HEK293 (cell line): Measurements from ENCODE around the gene ARHGAP35.
"Not testable (repeated sequence)": the region's sequence is repeated elsewhere in the genome, so short reads cannot be mapped to it uniquely, and the experiment has no call there.

Experiments used
- CTCF ChIA-PET: fragments of 350-600 bp; formaldehyde crosslinking; extraction: SDS; loops from one replicate; lab custom pipeline; 2021; ENCODE audit warnings: antibody characterized with exemption; lab: Yijun Ruan, JAX
- POLR2A ChIA-PET: fragments of 300-600 bp; formaldehyde crosslinking; extraction: SDS; loops from one replicate; lab custom pipeline; 2020; ENCODE audit warnings: antibody characterized with exemption, inconsistent platforms; lab: Yijun Ruan, JAX
- H3K27ac ChIP-seq: fragments of 200-500 bp; sonication (Bioruptor generic); 2 replicates; pipeline ENCODE4 v1.5.1; 2014; ENCODE audit warnings: low read depth, low read length, control low read depth, inconsistent platforms; ENCODE audit errors: extremely low read depth
- H3K36me3 ChIP-seq, 2 experiments: fragments of 200-500 bp in 1 of 2; sonication (Bioruptor generic) in 1 of 2; 1 replicate in 1 of 2; 2 replicates in 1 of 2; pipeline ENCODE4 v1.5.1; 2014 to 2017; ENCODE audit warnings: inconsistent platforms in 2 of 2, low read length in 2 of 2; ENCODE audit not compliant: control insufficient read depth in 2 of 2, insufficient read depth in 1 of 2
- H3K4me1 ChIP-seq: fragments of 200-500 bp; sonication (Bioruptor generic); 2 replicates; pipeline ENCODE4 v1.5.1; 2014; ENCODE audit warnings: mild to moderate bottlenecking, low read length, inconsistent platforms; ENCODE audit not compliant: control insufficient read depth, insufficient read depth
- H3K4me3 ChIP-seq: 2 replicates; pipeline ENCODE4 v1.5.1; 2011; ENCODE audit warnings: low read depth, mild to moderate bottlenecking, control low read depth, low read length, moderate library complexity
- H3K9me3 ChIP-seq: fragments of 200-500 bp; sonication (Bioruptor generic); 2 replicates; pipeline ENCODE4 v1.5.1; 2014; ENCODE audit warnings: low read depth, low read length, inconsistent platforms; ENCODE audit not compliant: control insufficient read depth, insufficient read depth
- GLIS1 ChIP-seq: fragments of 450-650 bp; formaldehyde crosslinking; IDR thresholded peaks from 2 replicates; pipeline ENCODE4 v1.5.1; 2016; ENCODE audit warnings: missing biosample characterization, missing genetic modification characterization
- MYNN ChIP-seq: fragments of 450-650 bp; formaldehyde crosslinking; IDR thresholded peaks from 2 replicates; pipeline ENCODE4 v1.5.1; 2016; ENCODE audit warnings: missing biosample characterization, missing genetic modification characterization, borderline replicate concordance
- SETDB1 ChIP-seq: IDR thresholded peaks from one replicate; pipeline ENCODE4 v1.6.1; 2017; ENCODE audit warnings: mild to moderate bottlenecking, low read length, moderate library complexity, mixed read lengths; ENCODE audit not compliant: insufficient read length
- SP2 ChIP-seq: fragments of 450-650 bp; formaldehyde crosslinking; IDR thresholded peaks from 2 replicates; pipeline ENCODE4 v1.5.1; 2016; ENCODE audit warnings: missing biosample characterization, missing genetic modification characterization
- ZNF121 ChIP-seq: fragments of 450-650 bp; formaldehyde crosslinking; IDR thresholded peaks from 2 replicates; pipeline ENCODE4 v1.5.1; 2016; ENCODE audit warnings: missing biosample characterization, missing genetic modification characterization
- ZNF16 ChIP-seq: fragments of 450-650 bp; formaldehyde crosslinking; IDR thresholded peaks from 2 replicates; pipeline ENCODE4 v1.5.1; 2016; ENCODE audit warnings: low read depth, missing biosample characterization, missing genetic modification characterization
- ZNF610 ChIP-seq: fragments of 450-650 bp; formaldehyde crosslinking; IDR thresholded peaks from 2 replicates; pipeline ENCODE4 v1.5.1; 2016; ENCODE audit warnings: missing biosample characterization, missing genetic modification characterization, borderline replicate concordance
- ZNF660 ChIP-seq: fragments of 450-650 bp; IDR thresholded peaks from 2 replicates; pipeline ENCODE4 v1.5.1; 2018; ENCODE audit warnings: missing biosample characterization, mild to moderate bottlenecking, missing genetic modification characterization
- ZNF677 ChIP-seq: fragments of 450-650 bp; IDR thresholded peaks from 2 replicates; pipeline ENCODE4 v1.5.0; 2018; ENCODE audit warnings: missing biosample characterization, mild to moderate bottlenecking, missing genetic modification characterization, moderate library complexity
- ZNF843 ChIP-seq: fragments of 450-650 bp; formaldehyde crosslinking; IDR thresholded peaks from 2 replicates; pipeline ENCODE4 v1.5.1; 2016; ENCODE audit warnings: missing biosample characterization, missing genetic modification characterization
- ZSCAN23 ChIP-seq: fragments of 450-650 bp; formaldehyde crosslinking; IDR thresholded peaks from 2 replicates; pipeline ENCODE4 v1.5.1; 2016; ENCODE audit warnings: missing biosample characterization, missing genetic modification characterization
- TF ChIP-seq, protein P1 (sequence below): fragments of 450-650 bp; formaldehyde crosslinking; IDR thresholded peaks from 2 replicates; pipeline ENCODE4 v1.5.1; 2016; ENCODE audit warnings: missing biosample characterization, missing genetic modification characterization
- TF ChIP-seq, protein P2 (sequence below): fragments of 450-650 bp; formaldehyde crosslinking; IDR thresholded peaks from 2 replicates; pipeline ENCODE4 v1.5.1; 2016; ENCODE audit warnings: missing biosample characterization, missing genetic modification characterization, low read depth
- TF ChIP-seq, protein P3 (sequence below): fragments of 450-650 bp; formaldehyde crosslinking; IDR thresholded peaks from 2 replicates; pipeline ENCODE4 v1.5.1; 2016; ENCODE audit warnings: missing biosample characterization, missing genetic modification characterization, borderline replicate concordance

ARHGAP35 gene

DNA sequence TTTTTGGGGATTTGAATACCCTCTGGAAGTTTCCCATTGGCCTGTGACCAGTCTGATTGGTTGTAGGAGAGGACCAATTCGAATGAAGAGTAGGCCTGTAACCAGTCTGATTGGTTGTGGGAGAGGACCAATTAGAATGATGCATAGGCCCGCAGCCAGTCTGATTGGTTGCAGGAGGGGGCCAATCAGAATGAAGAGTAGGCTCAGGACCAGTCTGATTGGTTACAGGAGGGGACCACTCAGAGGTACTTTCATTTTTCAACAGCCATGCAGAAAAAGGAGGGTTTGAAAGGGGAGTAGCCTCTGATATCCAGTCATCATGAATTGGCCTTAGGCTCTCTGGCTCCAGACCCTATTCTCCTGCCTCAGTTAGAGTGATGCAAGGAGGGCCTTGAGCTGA lies 42.0 kb upstream of the ARHGAP35 start:
- Histone ChIP-seq H3K4me3 (no peak overlapping the region), H3K4me1 (peaks cover 9% of the 10 kb centered on the region), H3K36me3 (no peaks in the 10 kb centered on the region), H3K9me3 (no peaks in the 10 kb centered on the region), H3K27ac (no peak overlapping the region)
- POLR2A ChIA-PET, result interaction anchor here (0.7 kb wide), 1 partner anchor 474 kb away, joined by 5 read pairs; no protein-coding TSS in a partner anchor
- peak; percentile 32 for TF ChIP-seq SP2 (tag by site-specific recombination)
- TF ChIP-seq, protein P1, sequence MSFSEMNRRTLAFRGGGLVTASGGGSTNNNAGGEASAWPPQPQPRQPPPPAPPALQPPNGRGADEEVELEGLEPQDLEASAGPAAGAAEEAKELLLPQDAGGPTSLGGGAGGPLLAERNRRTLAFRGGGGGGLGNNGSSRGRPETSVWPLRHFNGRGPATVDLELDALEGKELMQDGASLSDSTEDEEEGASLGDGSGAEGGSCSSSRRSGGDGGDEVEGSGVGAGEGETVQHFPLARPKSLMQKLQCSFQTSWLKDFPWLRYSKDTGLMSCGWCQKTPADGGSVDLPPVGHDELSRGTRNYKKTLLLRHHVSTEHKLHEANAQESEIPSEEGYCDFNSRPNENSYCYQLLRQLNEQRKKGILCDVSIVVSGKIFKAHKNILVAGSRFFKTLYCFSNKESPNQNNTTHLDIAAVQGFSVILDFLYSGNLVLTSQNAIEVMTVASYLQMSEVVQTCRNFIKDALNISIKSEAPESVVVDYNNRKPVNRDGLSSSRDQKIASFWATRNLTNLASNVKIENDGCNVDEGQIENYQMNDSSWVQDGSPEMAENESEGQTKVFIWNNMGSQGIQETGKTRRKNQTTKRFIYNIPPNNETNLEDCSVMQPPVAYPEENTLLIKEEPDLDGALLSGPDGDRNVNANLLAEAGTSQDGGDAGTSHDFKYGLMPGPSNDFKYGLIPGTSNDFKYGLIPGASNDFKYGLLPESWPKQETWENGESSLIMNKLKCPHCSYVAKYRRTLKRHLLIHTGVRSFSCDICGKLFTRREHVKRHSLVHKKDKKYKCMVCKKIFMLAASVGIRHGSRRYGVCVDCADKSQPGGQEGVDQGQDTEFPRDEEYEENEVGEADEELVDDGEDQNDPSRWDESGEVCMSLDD (tag by site-specific recombination), result no peak
- no peak for TF ChIP-seq SETDB1
- CTCF ChIA-PET, result interaction anchor here (0.6 to 0.9 kb wide), 3 partner anchors 27 to 283 kb away, joined by 3 to 4 read pairs (median 3); no protein-coding TSS in a partner anchor

DNA sequence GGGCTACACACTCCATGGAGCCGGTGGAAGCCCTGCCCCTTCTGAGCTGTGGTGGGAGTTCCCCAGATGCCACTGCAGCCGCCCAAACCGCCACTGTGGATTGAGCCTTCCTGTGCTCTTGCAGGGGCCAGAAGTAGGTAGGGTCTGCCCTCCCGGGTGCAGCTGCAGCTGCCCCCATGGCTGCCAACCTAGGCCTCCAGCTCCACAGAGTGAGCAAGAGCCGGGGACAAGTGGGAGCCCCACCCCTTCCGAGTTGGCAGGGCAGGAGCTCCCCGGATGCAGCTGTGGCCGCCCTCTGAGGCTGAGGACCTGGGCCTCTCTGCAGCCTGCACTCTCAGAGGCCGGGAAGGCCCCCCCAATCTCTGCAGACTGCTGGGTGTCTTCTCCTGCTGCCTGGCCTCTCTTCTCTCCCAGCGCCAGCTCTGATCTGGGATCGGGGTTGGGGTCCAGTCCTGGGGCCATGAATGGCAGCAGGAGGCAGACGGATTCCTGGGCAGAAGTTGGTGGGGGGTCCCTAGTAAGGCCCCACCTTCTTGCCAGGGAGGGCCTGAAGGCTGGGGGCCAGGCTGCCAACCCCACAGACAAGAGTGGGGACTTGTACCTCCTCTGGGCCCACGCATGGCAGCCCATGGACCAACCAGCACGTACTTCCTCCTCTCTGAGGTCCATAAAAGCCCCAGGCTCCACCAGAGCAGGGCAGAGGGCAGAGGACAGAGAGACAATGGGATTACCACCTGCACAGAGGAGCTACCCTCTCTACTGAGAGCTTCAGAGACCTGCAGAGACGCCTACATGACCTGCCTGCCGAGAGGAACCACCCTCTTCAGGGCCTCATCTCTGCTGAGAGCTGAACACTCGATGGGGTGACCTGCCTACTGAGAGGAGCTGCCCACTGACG lies 39.0 kb upstream of the ARHGAP35 start:
- Histone ChIP-seq H3K27ac (no peak overlapping the region), H3K36me3 (no peaks in the 10 kb centered on the region), H3K4me3 (no peak overlapping the region)
- POLR2A ChIA-PET, result interaction anchor here (1.1 to 3.8 kb wide), 4 partner anchors 18 to 37 kb away, joined by 3 to 44 read pairs (median 3); partner anchors contain the start of gene SLC1A5
- TF ChIP-seq, protein P2, sequence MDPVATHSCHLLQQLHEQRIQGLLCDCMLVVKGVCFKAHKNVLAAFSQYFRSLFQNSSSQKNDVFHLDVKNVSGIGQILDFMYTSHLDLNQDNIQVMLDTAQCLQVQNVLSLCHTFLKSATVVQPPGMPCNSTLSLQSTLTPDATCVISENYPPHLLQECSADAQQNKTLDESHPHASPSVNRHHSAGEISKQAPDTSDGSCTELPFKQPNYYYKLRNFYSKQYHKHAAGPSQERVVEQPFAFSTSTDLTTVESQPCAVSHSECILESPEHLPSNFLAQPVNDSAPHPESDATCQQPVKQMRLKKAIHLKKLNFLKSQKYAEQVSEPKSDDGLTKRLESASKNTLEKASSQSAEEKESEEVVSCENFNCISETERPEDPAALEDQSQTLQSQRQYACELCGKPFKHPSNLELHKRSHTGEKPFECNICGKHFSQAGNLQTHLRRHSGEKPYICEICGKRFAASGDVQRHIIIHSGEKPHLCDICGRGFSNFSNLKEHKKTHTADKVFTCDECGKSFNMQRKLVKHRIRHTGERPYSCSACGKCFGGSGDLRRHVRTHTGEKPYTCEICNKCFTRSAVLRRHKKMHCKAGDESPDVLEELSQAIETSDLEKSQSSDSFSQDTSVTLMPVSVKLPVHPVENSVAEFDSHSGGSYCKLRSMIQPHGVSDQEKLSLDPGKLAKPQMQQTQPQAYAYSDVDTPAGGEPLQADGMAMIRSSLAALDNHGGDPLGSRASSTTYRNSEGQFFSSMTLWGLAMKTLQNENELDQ (tag by site-specific recombination), result no peak
- TF ChIP-seq GLIS1 (tag by site-specific recombination), result peak; percentile 42
- TF ChIP-seq, all 188 proteins: peak for 1
- CTCF ChIA-PET, result interaction anchor here (0.6 to 2.4 kb wide), 7 partner anchors 19 to 201 kb away, joined by 3 to 7 read pairs (median 3); no protein-coding TSS in a partner anchor
- H3K4me1 ChIP-seq, result peaks cover 7% of the 10 kb centered on the region
- no peaks in the 10 kb centered on the region for H3K9me3 ChIP-seq

DNA sequence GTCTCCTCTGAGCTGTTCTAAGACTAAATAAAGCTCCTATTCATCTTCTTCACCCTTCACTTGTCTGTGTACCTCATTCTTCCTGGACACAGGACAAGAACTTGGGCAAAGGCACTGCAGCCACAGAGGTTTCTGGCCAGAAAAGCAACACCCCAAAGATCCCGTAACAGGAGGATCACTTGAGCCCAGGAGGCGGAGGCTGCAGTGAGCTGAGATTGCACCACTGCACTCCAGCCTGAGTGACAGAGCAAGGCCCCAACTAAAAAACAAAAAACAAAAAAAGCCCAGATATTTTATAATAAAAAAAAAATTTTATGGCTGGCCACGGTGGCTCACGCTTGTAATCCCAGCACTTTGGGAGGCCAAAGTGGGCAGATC lies 38.4 kb upstream of the ARHGAP35 start:
- not testable (repeated sequence) for H3K27ac ChIP-seq, H3K4me3 ChIP-seq, H3K9me3 ChIP-seq, H3K36me3 ChIP-seq, H3K4me1 ChIP-seq
- CTCF ChIA-PET, result interaction anchor here (0.6 to 0.9 kb wide), 3 partner anchors 18 to 28 kb away, joined by 3 read pairs; no protein-coding TSS in a partner anchor
- POLR2A ChIA-PET, result interaction anchor here (1.1 to 3.8 kb wide), 3 partner anchors 18 to 37 kb away, joined by 3 to 44 read pairs (median 3); partner anchors contain the start of gene SLC1A5

DNA sequence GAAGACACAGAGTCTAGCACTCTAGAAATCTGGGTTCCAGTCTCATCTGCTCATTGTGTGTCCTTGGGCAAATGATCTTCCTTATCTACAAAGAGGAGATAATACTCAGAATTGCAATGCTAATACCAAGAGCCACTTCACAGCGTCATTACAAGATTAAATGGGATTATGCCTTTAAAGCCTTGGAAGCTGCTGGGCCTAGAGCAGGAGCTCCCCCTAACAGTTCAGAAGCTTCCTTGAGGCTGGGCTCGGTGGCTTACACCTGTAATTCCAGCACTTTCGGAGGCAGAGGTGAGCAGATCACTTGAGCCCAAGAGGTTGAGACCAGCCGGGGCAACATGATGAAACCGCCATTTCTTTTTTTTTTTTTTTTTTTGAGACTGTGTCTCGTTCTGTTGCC lies 37.7 kb upstream of the ARHGAP35 start:
- Histone ChIP-seq H3K36me3 (no peaks in the 10 kb centered on the region), H3K27ac (no peak overlapping the region), H3K4me1 (peaks cover 9% of the 10 kb centered on the region), H3K9me3 (no peaks in the 10 kb centered on the region), H3K4me3 (no peak overlapping the region)
- POLR2A ChIA-PET, result interaction anchor here (0.6 to 3.8 kb wide), 5 partner anchors 17 to 341 kb away, joined by 3 to 44 read pairs (median 3); partner anchors contain the start of gene SLC1A5
- CTCF ChIA-PET, result interaction anchor here (0.9 kb wide), 2 partner anchors 17 to 20 kb away, joined by 3 read pairs; no protein-coding TSS in a partner anchor
- TF ChIP-seq ZNF677 (tag by site-specific recombination), result no peak
- no peak for TF ChIP-seq ZSCAN23
- TF ChIP-seq ZNF610 (tag by site-specific recombination), result no peak
- no peak for TF ChIP-seq ZNF843 (tag by site-specific recombination)
- TF ChIP-seq ZNF16 (tag by site-specific recombination), result no peak
- TF ChIP-seq ZNF121 (tag by site-specific recombination), result no peak
- no peak for TF ChIP-seq ZNF660 (tag by site-specific recombination)
- TF ChIP-seq, protein P3, sequence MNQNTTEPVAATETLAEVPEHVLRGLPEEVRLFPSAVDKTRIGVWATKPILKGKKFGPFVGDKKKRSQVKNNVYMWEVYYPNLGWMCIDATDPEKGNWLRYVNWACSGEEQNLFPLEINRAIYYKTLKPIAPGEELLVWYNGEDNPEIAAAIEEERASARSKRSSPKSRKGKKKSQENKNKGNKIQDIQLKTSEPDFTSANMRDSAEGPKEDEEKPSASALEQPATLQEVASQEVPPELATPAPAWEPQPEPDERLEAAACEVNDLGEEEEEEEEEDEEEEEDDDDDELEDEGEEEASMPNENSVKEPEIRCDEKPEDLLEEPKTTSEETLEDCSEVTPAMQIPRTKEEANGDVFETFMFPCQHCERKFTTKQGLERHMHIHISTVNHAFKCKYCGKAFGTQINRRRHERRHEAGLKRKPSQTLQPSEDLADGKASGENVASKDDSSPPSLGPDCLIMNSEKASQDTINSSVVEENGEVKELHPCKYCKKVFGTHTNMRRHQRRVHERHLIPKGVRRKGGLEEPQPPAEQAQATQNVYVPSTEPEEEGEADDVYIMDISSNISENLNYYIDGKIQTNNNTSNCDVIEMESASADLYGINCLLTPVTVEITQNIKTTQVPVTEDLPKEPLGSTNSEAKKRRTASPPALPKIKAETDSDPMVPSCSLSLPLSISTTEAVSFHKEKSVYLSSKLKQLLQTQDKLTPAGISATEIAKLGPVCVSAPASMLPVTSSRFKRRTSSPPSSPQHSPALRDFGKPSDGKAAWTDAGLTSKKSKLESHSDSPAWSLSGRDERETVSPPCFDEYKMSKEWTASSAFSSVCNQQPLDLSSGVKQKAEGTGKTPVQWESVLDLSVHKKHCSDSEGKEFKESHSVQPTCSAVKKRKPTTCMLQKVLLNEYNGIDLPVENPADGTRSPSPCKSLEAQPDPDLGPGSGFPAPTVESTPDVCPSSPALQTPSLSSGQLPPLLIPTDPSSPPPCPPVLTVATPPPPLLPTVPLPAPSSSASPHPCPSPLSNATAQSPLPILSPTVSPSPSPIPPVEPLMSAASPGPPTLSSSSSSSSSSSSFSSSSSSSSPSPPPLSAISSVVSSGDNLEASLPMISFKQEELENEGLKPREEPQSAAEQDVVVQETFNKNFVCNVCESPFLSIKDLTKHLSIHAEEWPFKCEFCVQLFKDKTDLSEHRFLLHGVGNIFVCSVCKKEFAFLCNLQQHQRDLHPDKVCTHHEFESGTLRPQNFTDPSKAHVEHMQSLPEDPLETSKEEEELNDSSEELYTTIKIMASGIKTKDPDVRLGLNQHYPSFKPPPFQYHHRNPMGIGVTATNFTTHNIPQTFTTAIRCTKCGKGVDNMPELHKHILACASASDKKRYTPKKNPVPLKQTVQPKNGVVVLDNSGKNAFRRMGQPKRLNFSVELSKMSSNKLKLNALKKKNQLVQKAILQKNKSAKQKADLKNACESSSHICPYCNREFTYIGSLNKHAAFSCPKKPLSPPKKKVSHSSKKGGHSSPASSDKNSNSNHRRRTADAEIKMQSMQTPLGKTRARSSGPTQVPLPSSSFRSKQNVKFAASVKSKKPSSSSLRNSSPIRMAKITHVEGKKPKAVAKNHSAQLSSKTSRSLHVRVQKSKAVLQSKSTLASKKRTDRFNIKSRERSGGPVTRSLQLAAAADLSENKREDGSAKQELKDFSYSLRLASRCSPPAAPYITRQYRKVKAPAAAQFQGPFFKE, result no peak
- TF ChIP-seq MYNN, result no peak
